ENCODE measurements around the gene SCNN1B.
"Not testable (repeated sequence)": the region's sequence is repeated elsewhere in the genome, so short reads cannot be mapped to it uniquely, and the experiment has no call there.

The SCNN1B gene

DNA sequence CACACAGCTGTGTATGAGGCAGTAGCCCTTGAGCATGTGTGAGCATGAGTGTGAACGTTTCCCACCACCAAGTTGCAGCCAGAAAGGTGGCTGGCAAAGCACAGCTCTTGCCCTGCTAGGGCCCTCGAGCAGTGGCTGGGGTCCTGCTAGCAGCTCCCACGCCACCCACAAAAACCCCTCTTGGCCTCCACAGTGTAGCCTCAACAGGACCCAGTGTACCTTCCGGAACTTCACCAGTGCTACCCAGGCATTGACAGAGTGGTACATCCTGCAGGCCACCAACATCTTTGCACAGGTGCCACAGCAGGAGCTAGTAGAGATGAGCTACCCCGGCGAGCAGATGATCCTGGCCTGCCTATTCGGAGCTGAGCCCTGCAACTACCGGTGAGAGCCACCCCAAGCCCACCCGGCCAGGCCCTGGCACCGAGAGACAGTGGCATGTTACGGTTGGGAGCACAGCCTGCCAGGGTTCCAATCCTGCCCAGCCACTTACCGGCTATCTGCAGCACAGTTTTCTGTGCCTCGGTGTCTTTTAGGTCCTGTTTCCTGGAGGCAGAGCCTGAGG is 53.1 kb downstream of the SCNN1B start:
- DNase-seq (ENCODE audit: low spot score) = no peak

DNA sequence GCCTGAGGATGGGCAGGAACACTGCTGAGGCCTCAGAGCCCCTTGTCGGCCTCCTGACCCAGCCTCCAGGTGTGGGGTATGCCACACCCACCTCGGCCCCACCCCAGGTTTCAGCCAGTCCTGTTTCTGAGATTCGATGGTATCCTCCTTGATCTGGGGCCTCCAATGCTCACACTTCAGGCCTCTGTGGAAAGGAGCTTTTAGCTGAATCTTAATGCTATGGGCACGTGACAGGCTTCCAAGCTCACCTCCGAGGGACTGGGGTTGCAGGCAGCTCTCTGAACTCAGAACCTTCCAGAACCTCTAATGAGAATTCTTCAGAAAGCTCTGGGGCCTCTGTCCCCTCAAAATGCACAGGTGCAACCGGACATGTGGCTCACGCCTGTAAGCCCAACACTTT is 54.8 kb downstream of the SCNN1B start:
- DNase-seq (ENCODE audit: low spot score) = no peak

DNA sequence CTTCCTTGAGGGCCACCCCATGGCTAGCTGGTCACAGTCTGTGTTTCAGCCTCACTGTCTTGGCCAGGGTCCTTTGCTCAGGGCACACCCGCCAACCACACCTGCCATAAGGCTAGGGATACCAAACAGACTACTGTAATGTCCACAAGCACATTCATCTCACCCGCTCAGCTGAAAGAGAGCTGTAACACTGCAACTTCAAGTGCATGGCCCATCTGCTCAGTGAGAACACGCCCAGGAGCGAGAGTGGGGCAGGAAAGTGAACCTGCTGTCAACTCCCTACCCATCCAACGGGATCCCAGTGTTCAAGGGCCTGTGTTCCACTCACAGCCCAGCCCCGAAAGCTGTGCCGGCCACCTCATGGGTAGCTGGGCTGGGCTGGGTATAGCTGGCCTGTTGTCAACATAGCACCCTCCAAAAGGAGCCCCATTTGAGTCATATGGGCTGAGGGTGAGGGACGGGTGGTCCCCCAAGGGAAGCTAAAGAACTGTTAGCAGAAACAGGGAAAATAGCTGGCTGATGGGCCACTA is 55.7 kb downstream of the SCNN1B start:
- no peak for DNase-seq (ENCODE audit: low spot score)

DNA sequence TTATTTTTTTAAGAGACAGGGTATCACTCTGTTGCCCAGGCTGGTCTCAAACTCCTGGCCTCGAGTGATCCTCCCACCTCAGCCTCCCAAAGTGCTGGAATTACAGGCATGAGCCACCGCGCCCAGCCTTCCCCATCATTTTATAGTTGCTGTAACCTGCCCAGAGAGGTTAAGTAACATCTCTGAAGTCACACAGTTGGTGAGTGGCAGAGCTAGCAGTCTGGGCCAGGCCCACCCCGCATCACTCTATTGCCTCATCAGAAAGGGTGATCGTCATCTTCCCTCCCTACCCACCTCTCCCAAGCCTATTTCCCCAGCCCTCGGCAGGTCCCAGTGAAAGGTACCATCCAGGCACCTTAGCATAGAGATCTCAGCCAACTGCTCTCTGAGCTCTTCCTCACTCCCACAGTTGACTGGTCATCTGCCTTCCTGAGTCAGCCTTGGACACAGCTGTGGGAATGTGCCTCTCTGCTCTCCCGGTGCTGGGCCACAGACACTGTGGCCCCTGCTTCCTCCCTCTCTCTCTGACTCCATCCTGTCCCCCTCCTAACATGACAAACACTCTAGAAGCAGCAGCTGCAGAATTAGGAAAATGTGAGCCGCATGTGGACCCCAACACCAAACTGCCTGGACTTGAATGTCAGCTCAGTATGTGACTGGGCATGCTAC is 57.1 kb downstream of the SCNN1B start:
- DNase-seq (ENCODE audit: low spot score) = peak; percentile 14

DNA sequence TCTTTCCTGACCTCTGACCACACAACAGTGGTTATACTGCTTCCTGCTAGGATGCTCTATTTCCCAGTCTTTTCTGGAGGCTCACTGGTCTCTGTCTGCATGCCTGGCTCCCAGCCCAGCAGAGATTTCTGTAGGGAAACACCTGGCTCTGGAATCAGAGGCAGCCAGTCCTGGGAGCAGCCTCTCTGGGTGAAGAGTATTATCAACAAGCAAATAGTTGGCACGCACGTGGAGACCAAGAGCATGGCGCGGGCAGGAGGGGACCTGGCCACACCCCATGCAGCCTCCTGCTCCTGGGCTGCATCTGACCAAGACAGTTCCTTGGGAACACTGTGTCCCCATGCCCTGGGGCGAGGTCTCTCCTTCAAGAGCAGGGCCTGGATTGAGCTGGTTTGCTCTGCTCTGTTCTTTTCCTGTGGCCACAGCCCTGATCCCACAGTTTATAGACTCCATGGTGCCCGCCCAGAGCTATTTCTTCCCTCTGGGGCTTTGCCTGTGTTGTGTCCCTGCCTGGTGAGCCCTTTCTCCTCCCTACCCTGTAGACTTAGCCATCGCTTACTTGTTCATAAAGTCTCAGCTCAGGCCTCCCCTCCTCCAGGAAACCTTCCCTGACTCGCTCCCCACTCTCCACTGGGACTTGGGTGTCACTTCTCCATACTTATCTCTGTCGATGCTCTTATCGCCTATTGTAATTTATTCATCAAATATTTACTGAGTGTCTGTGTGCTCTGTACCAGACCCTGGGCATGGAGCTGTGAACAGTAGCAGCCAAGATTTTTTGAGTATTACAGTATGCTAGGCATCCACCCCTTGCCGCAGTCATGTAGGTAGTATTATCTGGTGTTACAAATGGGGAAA is 60.6 kb downstream of the SCNN1B start:
- no peak for DNase-seq (ENCODE audit: low spot score)

DNA sequence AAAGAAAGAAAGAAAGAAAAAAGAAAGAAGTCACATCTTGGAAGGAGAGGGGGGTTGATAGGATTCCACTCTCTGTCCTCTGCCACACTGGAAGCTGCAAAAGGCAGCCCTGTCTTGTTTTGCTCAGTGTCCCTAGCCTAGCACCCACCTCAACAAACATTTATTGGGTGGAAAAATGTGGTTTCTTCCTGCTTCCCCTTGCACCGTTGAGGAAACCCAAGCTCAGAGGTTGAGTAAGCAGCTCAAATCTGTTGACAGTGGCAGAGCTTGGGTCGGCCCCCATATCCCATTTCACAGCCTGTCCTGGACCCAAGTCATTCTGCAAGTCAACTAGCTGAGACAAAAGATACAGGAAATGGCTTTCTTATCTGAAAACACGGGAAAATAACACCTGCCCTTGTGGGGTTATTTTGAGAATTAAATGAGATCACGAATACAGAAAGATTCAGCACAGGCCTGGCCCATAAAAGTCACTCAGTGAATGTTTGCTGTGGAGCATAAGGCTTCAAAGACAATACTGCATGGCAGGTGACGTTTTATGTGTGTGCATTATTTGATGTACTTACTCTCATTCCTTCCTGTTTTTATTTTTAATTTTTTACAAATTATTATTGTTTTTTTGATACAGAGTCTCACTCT is 63.6 kb downstream of the SCNN1B start:
- no peak for DNase-seq (ENCODE audit: low spot score)

DNA sequence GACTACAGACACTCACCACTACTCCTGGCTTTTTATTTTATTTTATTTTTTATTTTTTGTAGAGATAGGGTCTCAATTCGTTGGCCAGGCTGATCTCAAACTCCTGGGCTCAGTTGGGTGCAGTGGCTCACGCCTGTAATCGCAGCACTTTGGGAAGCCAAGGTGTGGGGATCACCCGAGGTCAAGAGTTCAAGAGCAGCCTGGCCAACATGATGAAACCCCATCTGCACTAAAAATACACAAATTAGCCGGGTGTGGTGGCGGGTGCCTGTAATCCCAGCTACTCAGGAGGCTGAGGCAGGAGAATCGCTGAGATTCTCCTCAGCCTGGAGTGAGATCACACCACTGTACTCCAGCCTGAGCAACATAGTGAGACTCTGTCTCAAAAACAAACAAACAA is 64.2 kb downstream of the SCNN1B start:
- not testable (repeated sequence) for DNase-seq (ENCODE audit: low spot score)

DNA sequence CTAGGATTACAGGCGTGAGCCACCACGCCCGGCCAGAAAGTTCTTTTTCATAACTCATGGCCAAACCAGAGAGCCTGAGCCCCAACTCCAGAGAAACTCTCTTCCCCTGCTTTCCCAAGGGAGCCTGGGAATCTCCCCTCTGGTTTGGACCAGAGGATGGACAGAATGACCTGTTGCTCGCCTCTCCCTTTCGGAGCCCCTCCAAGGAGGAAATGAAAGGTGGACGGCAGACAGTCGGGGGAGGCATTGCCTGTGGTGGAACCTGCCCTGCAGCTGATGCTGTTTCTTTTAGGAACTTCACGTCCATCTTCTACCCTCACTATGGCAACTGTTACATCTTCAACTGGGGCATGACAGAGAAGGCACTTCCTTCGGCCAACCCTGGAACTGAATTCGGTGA is 65.5 kb downstream of the SCNN1B start:
- DNase-seq (ENCODE audit: low spot score) = no peak

DNA sequence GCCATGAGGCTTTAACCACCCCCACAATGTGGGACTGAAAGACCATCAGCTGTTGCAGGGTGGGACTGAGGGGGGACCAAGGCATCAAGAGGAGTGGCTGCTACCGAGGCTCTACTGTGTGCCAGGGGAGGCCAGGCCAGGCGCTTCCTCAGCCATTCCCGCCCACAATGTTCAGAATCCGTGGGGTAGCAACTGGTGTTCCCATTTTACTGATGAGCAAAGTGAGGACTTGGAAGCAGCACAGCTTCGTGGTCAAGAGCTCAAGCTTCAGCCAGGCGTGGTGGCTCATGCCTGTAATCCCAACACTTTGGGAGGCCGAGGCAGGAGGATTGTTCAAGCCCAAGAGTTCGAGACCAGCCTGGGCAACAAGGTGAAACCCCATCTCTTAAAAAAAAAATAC is 65.9 kb downstream of the SCNN1B start:
- DNase-seq (ENCODE audit: low spot score) = no peak

DNA sequence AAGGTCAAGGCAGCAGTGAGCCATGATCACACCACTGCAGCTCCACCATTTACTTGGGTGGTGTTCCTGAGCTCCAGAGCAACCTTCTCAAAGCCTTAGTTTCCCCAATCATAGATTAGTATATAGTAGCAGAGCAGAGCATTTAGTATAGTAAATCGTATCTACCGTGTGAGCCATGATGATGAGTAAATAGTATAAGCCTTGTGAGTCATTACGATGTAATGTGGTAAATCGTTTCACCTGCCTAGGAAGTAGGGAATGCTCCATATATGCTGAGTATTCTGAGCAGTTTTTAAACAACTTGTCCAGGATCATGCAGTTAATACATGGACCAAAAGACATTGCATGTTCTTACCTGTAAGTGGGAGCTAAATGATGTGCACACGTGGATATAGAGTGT is 66.4 kb downstream of the SCNN1B start:
- peak; percentile 16 for DNase-seq (ENCODE audit: low spot score)

DNA sequence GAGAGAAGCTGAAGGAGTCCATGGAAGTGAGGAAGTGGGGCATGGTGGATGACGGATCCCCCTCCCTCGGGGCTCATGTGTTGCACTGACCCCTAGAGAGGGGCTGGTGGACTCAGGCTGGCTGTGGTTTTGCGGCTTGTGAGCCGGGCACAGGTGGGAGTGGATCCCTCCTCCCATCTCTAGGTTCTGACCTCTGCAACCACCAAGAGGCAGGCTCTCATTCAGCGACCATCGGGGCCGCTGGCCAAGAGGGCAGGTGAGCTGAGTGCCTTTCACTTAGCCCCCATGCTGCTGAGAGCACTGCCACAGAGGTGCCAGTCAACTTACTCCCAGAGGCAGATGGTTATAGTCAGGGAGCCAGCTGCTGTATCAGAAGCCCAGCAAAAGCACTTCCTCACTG is 67.3 kb downstream of the SCNN1B start:
- no peak for DNase-seq (ENCODE audit: low spot score)

DNA sequence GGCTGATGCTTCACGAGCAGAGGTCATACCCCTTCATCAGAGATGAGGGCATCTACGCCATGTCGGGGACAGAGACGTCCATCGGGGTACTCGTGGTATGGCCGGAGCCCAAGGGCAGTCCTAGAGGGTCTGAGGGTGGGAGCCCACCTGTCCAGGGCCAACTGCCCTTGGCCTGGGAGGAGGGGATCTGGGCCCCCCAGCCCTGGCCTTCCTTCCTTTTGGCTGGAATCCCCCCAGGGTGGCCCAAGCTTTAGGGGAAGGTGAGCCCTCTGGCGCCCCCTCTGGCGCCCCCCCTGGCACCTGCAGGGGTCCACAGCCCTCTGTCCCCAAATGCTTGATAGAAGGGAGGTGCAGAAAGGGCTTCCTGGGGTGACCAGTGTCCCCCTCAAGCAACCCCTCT is 69.3 kb downstream of the SCNN1B start:
- no peak for DNase-seq (ENCODE audit: low spot score)

DNA sequence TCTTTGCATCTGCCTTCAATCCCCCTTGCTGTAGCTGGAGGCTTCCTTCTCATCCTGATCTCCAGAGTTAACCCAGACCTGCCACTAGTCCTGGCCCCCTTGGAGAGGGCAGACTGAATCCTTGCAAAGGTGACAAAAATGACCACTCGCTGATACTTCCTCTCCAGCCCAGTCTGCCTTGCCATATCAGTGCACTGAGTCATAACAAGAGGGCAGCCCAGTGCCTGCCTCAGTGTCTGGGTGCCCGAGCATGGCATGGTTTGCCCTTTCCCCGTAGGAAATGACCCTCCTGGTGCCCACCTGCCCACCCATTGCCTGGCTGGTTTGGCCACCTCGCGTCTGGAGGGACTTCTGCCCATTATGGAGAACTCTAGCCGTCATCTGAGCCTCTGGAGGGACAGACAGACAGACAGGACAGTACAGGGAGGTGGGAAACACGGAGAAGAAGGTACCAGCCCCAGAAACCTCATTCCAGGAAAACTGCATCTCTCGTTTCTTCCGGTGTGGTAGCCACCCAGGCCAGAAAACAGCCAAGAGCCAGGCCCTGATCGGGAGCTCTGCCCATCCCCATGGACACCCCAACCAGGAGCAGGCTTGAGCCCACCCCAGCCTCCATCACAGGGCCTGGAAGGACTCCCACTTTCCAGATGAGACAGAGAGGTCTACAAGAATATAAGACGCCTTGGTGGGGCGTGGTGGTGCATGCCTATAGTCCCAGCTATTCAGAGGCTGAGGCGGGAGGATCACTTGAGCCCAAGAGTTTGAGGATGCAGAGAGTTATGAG is 71.5 kb downstream of the SCNN1B start:
- DNase-seq (ENCODE audit: low spot score) = no peak

DNA sequence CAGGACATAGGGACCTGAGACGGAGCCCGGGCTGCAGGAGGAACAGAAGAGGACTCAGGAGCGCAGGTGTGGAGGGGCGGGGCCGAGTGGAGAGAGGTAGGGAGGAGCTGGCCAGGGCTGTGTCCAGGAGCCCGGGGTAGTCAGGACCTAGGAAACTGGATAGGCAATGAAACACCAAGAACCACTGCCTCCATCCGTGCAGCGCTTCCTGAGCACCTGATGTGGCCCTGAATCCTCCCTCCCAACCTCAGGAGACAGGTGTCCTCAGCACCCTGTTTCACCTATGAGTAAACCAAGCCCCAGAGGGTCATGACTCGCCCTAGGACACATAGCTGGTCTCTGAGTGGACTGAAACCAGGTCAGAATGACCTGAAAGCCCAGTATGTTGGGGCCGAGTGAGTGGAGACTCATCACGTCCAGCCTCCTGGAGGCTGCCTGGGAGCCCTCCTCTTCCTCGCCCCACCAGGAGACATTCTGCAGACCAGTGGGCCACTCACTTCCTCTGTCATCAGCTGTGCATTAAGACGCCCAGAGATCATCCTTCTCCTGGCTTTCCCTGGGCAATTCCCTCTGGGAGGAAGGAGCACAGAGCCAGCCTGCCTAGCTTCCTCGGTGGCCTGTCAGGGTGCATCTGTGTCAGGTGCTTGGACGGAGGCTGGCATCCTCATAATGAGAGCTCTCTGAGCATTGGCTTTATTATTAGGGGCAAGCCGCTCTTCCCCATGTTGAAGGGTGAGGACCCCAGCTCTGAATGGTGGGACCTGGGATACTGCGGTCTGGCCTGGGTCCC is 72.8 kb downstream of the SCNN1B start:
- no peak for DNase-seq (ENCODE audit: low spot score)

DNA sequence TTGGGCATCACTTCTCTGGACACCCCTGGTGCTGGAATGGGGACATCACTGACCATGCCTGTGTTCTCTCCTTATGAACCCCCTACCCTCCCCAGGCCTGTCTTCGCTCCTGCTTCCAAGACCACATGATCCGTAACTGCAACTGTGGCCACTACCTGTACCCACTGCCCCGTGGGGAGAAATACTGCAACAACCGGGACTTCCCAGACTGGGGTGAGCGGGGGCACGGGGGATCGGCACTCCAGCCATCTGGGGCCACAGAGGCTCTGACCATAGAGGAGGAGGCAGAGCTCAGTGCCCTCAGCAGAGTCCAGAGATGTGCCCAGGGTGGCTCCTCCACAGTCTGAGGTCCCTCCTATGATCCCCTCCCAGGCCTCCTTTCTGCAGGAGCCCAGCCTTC is 73.5 kb downstream of the SCNN1B start:
- DNase-seq (ENCODE audit: low spot score) = no peak

DNA sequence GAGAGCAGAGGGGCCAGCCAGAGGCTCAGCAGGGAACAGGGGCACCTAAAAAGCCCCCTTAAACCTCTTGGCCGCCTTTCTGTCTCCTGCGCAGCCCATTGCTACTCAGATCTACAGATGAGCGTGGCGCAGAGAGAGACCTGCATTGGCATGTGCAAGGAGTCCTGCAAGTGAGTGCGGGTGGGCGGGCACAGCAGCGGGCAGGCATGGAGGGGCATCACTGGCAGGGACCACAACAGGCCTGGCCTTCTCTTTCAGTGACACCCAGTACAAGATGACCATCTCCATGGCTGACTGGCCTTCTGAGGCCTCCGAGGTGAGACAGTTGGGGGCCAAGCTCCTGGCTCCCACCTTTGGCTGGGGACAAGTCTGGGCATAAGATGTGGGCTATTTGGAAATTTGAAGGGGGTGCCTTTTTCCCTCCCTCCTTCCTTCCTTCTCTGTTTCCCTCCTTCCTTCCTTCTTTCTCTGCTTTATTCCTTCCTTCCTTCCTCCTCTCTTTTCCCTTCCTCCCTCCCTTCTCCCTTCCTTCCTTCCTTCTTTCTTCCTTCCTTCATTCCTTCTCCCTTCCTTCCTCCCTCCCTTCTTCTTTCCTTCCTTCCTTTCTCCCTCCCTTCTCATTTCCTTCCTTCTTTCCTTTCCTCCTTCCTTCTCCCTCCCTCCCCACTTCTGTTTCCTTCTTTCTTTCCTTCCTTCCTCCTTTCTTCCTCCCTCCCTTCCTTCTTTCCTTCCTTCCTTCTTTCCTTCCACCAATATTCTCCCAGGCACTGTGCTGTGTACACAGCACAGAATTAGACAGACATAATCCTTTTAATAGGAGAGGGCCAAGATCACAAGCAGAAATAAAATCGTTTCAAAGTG is 75.2 kb downstream of the SCNN1B start:
- DNase-seq (ENCODE audit: low spot score) = no peak

DNA sequence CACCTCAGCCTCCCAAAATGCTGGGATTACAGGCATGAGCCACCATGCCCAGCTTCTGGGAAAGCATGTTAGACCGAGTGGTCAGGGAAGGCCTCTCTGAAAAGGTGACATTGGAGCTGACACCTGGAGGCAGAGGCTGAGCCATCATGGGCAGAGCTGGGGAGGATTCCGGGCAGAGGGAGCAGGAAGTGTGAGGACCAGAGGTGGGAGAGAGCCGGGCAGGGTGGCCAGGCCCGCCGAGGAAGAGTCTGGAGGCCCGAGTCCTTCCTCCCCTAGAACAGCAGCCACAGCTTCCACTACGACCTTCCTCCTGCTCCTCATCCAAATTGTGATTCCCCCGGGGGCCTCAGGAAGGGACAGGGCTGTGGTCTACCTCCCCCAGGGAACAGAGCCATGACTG is 76.2 kb downstream of the SCNN1B start:
- DNase-seq (ENCODE audit: low spot score) = no peak

DNA sequence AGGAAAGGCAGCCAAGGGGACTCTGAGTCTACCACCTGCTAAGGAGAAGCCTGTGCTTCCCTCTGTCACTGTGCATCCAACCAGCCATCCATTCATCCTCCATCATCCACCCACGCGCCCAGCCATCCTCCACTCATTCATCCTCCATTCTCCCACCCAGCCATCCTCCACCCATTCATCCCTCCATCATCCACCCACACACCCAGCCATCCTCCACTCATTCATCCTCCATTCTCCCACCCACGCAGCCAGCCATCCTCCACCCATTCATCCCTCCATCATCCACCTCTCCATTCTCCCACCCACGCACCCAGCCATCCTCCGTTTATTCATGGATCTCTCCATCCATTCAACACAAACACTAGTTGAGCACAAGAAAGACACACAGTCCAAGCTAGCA is 76.8 kb downstream of the SCNN1B start:
- no peak for DNase-seq (ENCODE audit: low spot score)

DNA sequence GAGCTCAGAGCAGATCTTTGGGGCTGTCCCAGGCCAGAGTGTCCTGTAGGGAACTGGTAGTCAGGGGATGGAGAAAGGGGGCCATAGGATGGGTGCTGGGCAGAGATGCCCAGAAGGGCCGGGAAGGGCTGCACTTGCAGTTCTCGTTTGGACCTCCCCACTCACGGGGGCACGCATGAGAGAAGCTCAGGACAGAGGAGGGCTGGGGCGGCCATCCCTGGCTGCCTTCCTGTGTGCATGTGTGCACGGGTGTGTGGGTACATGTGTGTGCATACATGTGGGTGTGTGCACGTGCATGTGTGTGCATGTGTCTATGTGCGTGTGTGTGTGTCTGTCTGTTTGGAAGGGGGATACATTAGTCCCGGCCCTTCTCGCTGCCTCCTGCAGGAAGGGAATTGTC is 77.6 kb downstream of the SCNN1B start:
- DNase-seq (ENCODE audit: low spot score) = no peak

DNA sequence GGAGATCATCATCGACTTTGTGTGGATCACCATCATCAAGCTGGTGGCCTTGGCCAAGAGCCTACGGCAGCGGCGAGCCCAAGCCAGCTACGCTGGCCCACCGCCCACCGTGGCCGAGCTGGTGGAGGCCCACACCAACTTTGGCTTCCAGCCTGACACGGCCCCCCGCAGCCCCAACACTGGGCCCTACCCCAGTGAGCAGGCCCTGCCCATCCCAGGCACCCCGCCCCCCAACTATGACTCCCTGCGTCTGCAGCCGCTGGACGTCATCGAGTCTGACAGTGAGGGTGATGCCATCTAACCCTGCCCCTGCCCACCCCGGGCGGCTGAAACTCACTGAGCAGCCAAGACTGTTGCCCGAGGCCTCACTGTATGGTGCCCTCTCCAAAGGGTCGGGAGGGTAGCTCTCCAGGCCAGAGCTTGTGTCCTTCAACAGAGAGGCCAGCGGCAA is 78.4 kb downstream of the SCNN1B start:
- DNase-seq (ENCODE audit: low spot score) = no peak
